ENCODE results near the gene EPHA2. TPM values are rescaled to one million over a fixed set of nuclear protein-coding genes. Genes with fewer than 3 reads are reported as not detected.

The EPHA2 gene
- total RNA-seq, 1 experiment from 2014 or later: 263 TPM

DNA sequence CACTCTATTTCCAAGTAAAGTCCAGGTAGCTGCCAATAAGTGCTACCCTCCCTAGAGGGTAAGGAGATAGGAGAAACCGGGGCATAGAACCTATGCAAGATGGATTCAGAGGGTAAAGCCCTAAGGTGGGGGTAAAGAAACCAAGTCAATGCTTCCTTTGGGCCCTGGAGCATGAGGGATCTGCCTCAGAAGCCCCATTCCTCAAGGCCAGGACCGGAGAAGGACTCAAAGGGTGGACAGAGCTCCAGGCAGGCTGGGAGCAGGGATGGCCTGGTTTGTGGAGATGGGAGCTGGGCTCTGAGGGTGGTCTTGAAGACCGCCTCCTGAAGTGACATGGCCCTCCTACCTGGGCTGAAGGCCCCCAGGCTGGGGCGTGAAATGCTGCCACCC lies 3.9 kb downstream of the EPHA2 start:
- H3K36me3 ChIP-seq (ENCODE audit: control insufficient read depth, insufficient read depth, low read length): peaks cover 21% of the 10 kb centered on the region
- intact Hi-C loops (cut with micrococcal nuclease; ENCODE audit: unreplicated experiment) (no loop called here), in situ Hi-C loops (cut with HindIII; ENCODE audit: low pct_unique_long_range_greater_than_20kb, low sequenced_read_pairs) (no loop called here)
- POLR2A ChIA-PET: no interaction called here
- H3K4me1 ChIP-seq (ENCODE audit: control insufficient read depth, insufficient read depth, low read length): peaks cover 60% of the 10 kb centered on the region
- H3K4me3 ChIP-seq (ENCODE audit: low read depth in 2 of 2, low read length in 2 of 2): peak overlapping the region; percentile 91 to 93
- CTCF ChIA-PET: no interaction called here
- H3K27me3 ChIP-seq (ENCODE audit: control insufficient read depth, insufficient read depth, low read length): no peaks in the 10 kb centered on the region
- ATAC-seq (no peak), DNase-seq (ENCODE audit: low read depth, low spot score) (no peak)
- TF ChIP-seq, protein P1, sequence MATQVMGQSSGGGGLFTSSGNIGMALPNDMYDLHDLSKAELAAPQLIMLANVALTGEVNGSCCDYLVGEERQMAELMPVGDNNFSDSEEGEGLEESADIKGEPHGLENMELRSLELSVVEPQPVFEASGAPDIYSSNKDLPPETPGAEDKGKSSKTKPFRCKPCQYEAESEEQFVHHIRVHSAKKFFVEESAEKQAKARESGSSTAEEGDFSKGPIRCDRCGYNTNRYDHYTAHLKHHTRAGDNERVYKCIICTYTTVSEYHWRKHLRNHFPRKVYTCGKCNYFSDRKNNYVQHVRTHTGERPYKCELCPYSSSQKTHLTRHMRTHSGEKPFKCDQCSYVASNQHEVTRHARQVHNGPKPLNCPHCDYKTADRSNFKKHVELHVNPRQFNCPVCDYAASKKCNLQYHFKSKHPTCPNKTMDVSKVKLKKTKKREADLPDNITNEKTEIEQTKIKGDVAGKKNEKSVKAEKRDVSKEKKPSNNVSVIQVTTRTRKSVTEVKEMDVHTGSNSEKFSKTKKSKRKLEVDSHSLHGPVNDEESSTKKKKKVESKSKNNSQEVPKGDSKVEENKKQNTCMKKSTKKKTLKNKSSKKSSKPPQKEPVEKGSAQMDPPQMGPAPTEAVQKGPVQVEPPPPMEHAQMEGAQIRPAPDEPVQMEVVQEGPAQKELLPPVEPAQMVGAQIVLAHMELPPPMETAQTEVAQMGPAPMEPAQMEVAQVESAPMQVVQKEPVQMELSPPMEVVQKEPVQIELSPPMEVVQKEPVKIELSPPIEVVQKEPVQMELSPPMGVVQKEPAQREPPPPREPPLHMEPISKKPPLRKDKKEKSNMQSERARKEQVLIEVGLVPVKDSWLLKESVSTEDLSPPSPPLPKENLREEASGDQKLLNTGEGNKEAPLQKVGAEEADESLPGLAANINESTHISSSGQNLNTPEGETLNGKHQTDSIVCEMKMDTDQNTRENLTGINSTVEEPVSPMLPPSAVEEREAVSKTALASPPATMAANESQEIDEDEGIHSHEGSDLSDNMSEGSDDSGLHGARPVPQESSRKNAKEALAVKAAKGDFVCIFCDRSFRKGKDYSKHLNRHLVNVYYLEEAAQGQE (IDR thresholded peaks at IDR 0.05; ENCODE audit: insufficient read depth in 1 of 2, low read depth in 2 of 2, low read length in 1 of 2): no peak
- TF ChIP-seq SIN3A (IDR thresholded peaks at IDR 0.05; ENCODE audit: borderline replicate concordance, insufficient read depth, low read depth, low read length): no peak
- TF ChIP-seq TCF7L2 (IDR thresholded peaks at IDR 0.05; ENCODE audit: low read depth, low read length): no peak
- TF ChIP-seq, protein P2, sequence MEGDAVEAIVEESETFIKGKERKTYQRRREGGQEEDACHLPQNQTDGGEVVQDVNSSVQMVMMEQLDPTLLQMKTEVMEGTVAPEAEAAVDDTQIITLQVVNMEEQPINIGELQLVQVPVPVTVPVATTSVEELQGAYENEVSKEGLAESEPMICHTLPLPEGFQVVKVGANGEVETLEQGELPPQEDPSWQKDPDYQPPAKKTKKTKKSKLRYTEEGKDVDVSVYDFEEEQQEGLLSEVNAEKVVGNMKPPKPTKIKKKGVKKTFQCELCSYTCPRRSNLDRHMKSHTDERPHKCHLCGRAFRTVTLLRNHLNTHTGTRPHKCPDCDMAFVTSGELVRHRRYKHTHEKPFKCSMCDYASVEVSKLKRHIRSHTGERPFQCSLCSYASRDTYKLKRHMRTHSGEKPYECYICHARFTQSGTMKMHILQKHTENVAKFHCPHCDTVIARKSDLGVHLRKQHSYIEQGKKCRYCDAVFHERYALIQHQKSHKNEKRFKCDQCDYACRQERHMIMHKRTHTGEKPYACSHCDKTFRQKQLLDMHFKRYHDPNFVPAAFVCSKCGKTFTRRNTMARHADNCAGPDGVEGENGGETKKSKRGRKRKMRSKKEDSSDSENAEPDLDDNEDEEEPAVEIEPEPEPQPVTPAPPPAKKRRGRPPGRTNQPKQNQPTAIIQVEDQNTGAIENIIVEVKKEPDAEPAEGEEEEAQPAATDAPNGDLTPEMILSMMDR (IDR thresholded peaks at IDR 0.05): no peak
- no peak for TF ChIP-seq POLR2AphosphoS5 (IDR thresholded peaks at IDR 0.05; ENCODE audit: low read depth, low read length)
- no peaks in the 10 kb centered on the region for H3K9me3 ChIP-seq (ENCODE audit: control insufficient read depth, insufficient read depth, low read depth, low read length)
- no TSS peak for BruUV-seq (replicated peaks)
- peak overlapping the region; percentile 100 for H3K27ac ChIP-seq (ENCODE audit: low read length)

DNA sequence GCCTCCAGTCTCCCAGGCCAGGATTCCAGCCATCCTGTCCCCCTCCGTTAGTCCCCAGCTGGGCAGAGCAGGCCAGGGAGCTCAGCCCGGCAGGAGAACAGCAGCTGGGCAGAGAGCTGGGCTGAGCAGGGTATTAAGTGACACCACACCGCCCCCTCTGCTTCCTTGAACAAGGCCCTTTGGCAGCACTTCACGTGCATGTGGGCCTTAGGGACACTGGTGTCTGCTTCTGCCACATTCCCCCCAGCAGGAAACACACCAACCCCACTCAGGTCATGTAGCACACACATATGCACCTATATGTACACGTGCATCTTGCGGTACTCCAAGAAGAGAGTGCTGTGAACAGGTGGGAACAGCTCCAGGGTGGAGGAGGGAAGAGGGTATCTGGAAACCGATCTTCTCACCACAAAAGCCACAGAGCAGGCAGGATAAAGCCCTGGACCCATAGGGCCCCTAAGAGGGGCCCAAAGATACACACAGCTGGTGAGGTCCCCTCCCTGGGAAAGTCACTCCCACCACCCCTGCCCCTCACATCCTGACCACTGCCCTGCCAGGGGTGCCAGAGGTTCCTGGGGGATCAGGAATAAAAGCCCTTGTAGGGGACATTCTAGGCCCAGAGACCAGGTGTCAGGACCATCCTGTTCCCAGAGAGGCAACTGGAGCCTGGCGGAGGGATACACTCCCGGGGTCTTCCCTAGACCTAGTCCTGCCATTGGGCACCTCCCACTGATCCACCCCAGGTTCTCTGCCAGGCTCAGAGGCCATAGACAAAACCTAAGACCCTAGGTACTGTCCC lies 4.5 kb downstream of the EPHA2 start:
- no peak for DNase-seq (ENCODE audit: low read depth, low spot score)
- H3K4me3 ChIP-seq (ENCODE audit: low read depth in 2 of 2, low read length in 2 of 2): peak overlapping the region; percentile 91 to 93
- no peaks in the 10 kb centered on the region for H3K9me3 ChIP-seq (ENCODE audit: control insufficient read depth, insufficient read depth, low read depth, low read length)
- ATAC-seq: no peak
- peaks cover 21% of the 10 kb centered on the region for H3K36me3 ChIP-seq (ENCODE audit: control insufficient read depth, insufficient read depth, low read length)
- H3K4me1 ChIP-seq (ENCODE audit: control insufficient read depth, insufficient read depth, low read length): peaks cover 60% of the 10 kb centered on the region
- ChIA-PET CTCF (no interaction called here), POLR2A (no interaction called here)
- in situ Hi-C loops (cut with HindIII; ENCODE audit: low pct_unique_long_range_greater_than_20kb, low sequenced_read_pairs) (no loop called here), intact Hi-C loops (cut with micrococcal nuclease; ENCODE audit: unreplicated experiment) (no loop called here)
- BruUV-seq (replicated peaks): no TSS peak
- peak overlapping the region; percentile 100 for H3K27ac ChIP-seq (ENCODE audit: low read length)
- H3K27me3 ChIP-seq (ENCODE audit: control insufficient read depth, insufficient read depth, low read length): no peaks in the 10 kb centered on the region
- TF ChIP-seq SIN3A (IDR thresholded peaks at IDR 0.05; ENCODE audit: borderline replicate concordance, insufficient read depth, low read depth, low read length) (0 out of 2 replicates have a peak, but pooled peaks have one; percentile 27), TCF7L2 (IDR thresholded peaks at IDR 0.05; ENCODE audit: low read depth, low read length) (no peak), POLR2AphosphoS5 (IDR thresholded peaks at IDR 0.05; ENCODE audit: low read depth, low read length) (peak; percentile 48; the same call in 1 of the 2 replicates)
- TF ChIP-seq, protein P2 (IDR thresholded peaks at IDR 0.05): no peak
- TF ChIP-seq, protein P1 (IDR thresholded peaks at IDR 0.05; ENCODE audit: insufficient read depth in 1 of 2, low read depth in 2 of 2, low read length in 1 of 2): no peak
